Tibial nerve (tissue), 4 donors: ENCODE data around the gene WDR18.

Experiments
- EP300 ChIP-seq, 2 donors: sonication (generic); formaldehyde crosslinking; IDR thresholded peaks; one replicate each; pipeline ENCODE4 v1.6.1; 2017; ENCODE audit warnings: antibody characterized with exemption in 2 of 2, mild to moderate bottlenecking in 1 of 2
- POLR2A ChIP-seq, 2 donors: fragments of 450-650 bp; IDR thresholded peaks; one replicate each; pipeline ENCODE4 v1.6.1; 2017; ENCODE audit warnings: antibody characterized with exemption in 2 of 2, mild to moderate bottlenecking in 2 of 2, moderate library complexity in 2 of 2
- TF ChIP-seq, protein P1 (sequence below), 5 experiments: fragments of 200-600 bp in 3 of 5; fragments of 450-650 bp in 2 of 5; sonication (generic) in 3 of 5; IDR thresholded peaks; one replicate each; pipeline ENCODE4 v1.5.1; 2016 to 2019; ENCODE audit warnings: antibody characterized with exemption in 5 of 5, mild to moderate bottlenecking in 3 of 5, moderate library complexity in 2 of 5

DNA sequence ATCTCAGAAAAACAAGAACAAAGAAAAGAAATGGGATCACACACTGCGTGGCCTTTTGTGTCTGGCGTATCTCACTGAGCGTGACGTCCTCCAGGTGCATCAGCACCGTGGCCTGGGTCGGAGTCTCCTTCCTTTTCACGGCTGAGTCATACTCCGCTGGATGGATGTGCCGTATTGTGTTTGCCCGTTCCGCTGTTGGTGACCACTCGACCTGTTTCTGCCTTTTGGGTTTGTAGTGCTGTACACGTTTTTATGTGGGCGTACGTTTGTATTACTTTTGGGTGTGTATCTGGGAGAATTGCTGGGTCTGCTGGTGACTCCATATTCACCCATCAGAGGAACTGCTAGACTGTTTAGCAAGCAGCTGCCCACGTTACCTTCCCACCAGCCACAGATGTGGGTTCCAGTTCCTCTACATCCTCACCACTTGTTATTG is 46.9 kb upstream of the WDR18 start:
- TF ChIP-seq, protein P1, sequence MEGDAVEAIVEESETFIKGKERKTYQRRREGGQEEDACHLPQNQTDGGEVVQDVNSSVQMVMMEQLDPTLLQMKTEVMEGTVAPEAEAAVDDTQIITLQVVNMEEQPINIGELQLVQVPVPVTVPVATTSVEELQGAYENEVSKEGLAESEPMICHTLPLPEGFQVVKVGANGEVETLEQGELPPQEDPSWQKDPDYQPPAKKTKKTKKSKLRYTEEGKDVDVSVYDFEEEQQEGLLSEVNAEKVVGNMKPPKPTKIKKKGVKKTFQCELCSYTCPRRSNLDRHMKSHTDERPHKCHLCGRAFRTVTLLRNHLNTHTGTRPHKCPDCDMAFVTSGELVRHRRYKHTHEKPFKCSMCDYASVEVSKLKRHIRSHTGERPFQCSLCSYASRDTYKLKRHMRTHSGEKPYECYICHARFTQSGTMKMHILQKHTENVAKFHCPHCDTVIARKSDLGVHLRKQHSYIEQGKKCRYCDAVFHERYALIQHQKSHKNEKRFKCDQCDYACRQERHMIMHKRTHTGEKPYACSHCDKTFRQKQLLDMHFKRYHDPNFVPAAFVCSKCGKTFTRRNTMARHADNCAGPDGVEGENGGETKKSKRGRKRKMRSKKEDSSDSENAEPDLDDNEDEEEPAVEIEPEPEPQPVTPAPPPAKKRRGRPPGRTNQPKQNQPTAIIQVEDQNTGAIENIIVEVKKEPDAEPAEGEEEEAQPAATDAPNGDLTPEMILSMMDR (IDR thresholded peaks at IDR 0.05) = no peak
- TF ChIP-seq POLR2A (IDR thresholded peaks at IDR 0.05) (no peak), EP300 (IDR thresholded peaks at IDR 0.05) (no peak)
